ENCODE results near the gene CENPH. TPM values are rescaled to one million over a fixed set of nuclear protein-coding genes. Genes with fewer than 3 reads are reported as not detected.
A peak's percentile ranks its signal among the peaks of the same experiment; 100 is the strongest.

Gene CENPH
- total and polyA plus RNA-seq, 2 of the 13 experiments (the other 11 are each of a cell fraction or from before 2014, with no cell fraction given) = 11.2 to 28.8 TPM

DNA sequence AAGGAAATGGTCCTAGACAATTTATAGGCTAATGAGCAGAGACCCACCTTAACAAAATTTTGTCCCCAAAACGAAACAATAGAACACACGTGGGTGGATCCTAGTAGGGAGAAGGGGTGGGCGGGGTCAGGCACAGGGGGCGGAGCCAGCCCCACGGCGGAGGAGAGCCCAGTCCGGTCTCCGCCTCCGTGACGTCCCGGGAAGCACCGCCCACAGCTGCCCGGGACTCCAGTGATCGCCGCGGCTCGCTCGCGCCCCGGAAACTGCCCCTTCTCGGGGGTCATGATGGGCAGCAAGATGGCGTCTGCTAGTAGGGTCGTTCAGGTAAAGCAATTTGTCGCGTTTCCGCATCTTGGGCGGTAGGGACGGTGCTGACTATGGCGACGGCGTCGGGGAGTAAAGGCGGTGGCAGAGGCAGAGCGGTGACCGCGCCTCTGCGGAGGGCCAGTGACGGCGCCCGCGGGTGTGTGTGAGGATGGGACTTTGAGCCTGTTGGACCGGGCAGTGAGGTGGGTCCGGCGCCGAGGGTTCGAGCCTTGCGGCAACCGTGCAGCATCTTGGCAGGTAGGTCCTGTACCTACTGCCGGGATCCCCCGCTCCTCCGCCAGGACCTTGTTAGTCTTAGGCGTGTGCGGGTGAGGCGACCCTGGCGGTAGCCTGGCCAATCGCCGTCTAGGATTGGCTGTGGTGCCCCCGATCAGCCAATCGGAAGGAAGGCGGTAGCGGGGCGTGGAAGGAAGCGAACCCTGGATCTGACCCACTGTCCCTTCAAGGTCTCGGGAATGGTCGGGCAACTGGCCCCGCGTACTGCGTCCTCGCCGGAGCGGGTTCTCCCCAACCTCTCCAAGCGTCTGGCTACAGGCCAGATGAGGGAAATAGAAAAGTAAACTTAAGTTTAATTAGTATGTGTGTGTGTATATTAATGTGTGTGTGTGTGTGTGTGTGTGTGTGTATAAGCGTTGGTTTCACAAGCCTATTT lies 28.5 kb downstream of the CENPH start (continued):
- TF ChIP-seq ZNF614 (CRISPR knock-in tag; IDR thresholded peaks at IDR 0.05; ENCODE audit: borderline replicate concordance) (peak; percentile 68; the same call in 1 of the 2 replicates), HMG20B (CRISPR knock-in tag; conservative IDR thresholded peaks at IDR 0.05) (peak; percentile 48; the same call in 1 of the 2 replicates), TGIF2 (CRISPR knock-in tag; IDR thresholded peaks at IDR 0.05) (peak; percentile 89), PAWR (CRISPR knock-in tag; IDR thresholded peaks at IDR 0.05; ENCODE audit: borderline replicate concordance) (no peak), TBX3 (IDR thresholded peaks at IDR 0.05; ENCODE audit: borderline replicate concordance) (peak; percentile 35; the same call in 1 of the 2 replicates), TAF15 (IDR thresholded peaks at IDR 0.05; ENCODE audit: low read depth, low read length, poor library complexity, severe bottlenecking) (no peak), ETV5 (CRISPR knock-in tag; IDR thresholded peaks at IDR 0.05; ENCODE audit: borderline replicate concordance) (peak; percentile 68; the same call in 1 of the 2 replicates), SMARCC2 (IDR thresholded peaks at IDR 0.05) (no peak), PCBP1 (IDR thresholded peaks at IDR 0.05; ENCODE audit: borderline replicate concordance, low read depth, low read length) (0 out of 2 replicates have a peak, but pooled peaks have one; percentile 45), ZNF777 (CRISPR knock-in tag; IDR thresholded peaks at IDR 0.05) (peak; percentile 58; the same call in 1 of the 2 replicates), ZNF574 (CRISPR knock-in tag; IDR thresholded peaks at IDR 0.05) (peak; percentile 72), MXD3 (CRISPR knock-in tag; IDR thresholded peaks at IDR 0.05) (peak; percentile 93), ZNF274 (CRISPR knock-in tag; IDR thresholded peaks at IDR 0.05) (peak; percentile 76; the same call in 1 of the 2 replicates), ZNF431 (CRISPR knock-in tag; IDR thresholded peaks at IDR 0.05; ENCODE audit: borderline replicate concordance, low read depth) (peak; percentile 68; the same call in 1 of the 2 replicates), SALL2 (CRISPR knock-in tag; IDR thresholded peaks at IDR 0.05) (peak; percentile 87; the same call in 1 of the 2 replicates), BCL3 (CRISPR knock-in tag; IDR thresholded peaks at IDR 0.05) (peak; percentile 66; the same call in 1 of the 2 replicates)
- TF ChIP-seq, protein P1, sequence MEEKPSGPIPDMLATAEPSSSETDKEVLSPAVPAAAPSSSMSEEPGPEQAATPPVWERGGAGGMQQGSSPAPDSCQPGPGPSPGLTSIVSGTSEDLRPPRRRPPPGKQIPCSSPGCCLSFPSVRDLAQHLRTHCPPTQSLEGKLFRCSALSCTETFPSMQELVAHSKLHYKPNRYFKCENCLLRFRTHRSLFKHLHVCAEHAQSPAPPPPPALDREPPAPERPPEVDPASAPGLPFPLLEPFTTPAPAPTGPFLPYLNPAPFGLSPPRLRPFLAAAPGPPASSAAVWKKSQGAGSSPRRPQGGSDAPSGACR (CRISPR knock-in tag; IDR thresholded peaks at IDR 0.05) = peak; percentile 83; the same call in 1 of the 2 replicates
- TF ChIP-seq, protein P2, sequence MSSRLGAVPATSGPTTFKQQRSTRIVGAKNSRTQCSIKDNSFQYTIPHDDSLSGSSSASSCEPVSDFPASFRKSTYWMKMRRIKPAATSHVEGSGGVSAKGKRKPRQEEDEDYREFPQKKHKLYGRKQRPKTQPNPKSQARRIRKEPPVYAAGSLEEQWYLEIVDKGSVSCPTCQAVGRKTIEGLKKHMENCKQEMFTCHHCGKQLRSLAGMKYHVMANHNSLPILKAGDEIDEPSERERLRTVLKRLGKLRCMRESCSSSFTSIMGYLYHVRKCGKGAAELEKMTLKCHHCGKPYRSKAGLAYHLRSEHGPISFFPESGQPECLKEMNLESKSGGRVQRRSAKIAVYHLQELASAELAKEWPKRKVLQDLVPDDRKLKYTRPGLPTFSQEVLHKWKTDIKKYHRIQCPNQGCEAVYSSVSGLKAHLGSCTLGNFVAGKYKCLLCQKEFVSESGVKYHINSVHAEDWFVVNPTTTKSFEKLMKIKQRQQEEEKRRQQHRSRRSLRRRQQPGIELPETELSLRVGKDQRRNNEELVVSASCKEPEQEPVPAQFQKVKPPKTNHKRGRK (CRISPR knock-in tag; IDR thresholded peaks at IDR 0.05) = peak; percentile 83; the same call in 1 of the 2 replicates
- TF ChIP-seq, protein P3, sequence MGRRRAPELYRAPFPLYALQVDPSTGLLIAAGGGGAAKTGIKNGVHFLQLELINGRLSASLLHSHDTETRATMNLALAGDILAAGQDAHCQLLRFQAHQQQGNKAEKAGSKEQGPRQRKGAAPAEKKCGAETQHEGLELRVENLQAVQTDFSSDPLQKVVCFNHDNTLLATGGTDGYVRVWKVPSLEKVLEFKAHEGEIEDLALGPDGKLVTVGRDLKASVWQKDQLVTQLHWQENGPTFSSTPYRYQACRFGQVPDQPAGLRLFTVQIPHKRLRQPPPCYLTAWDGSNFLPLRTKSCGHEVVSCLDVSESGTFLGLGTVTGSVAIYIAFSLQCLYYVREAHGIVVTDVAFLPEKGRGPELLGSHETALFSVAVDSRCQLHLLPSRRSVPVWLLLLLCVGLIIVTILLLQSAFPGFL (CRISPR knock-in tag; IDR thresholded peaks at IDR 0.05) = peak; percentile 45; the same call in 1 of the 2 replicates

All from HepG2 (cell line).